HL-60/S4 treated with retinoic acid at 250 ng/mL for 4 days and 3 days (cell line): ENCODE measurements around the gene HPGDS.
"Not testable (repeated sequence)": the region's sequence is repeated elsewhere in the genome, so short reads cannot be mapped to it uniquely, and the experiment has no call there.

ENCODE experiments used
- in situ Hi-C: fragments of 300-500 bp; cut with MboI; formaldehyde crosslinking; loops from 2 replicates; pipeline ENCODE4 v1.7.0; 2022; ENCODE audit warnings: low sequenced_read_pairs

HPGDS gene

GRCh38 chr4:94342694-94343093 is at the start of gene HPGDS:
TSS of gene HPGDS (minus strand) at chr4:94342836. CDS start at chr4:94334629, 8,207 bp downstream.
- in situ Hi-C loops, result no loop called here

DNA sequence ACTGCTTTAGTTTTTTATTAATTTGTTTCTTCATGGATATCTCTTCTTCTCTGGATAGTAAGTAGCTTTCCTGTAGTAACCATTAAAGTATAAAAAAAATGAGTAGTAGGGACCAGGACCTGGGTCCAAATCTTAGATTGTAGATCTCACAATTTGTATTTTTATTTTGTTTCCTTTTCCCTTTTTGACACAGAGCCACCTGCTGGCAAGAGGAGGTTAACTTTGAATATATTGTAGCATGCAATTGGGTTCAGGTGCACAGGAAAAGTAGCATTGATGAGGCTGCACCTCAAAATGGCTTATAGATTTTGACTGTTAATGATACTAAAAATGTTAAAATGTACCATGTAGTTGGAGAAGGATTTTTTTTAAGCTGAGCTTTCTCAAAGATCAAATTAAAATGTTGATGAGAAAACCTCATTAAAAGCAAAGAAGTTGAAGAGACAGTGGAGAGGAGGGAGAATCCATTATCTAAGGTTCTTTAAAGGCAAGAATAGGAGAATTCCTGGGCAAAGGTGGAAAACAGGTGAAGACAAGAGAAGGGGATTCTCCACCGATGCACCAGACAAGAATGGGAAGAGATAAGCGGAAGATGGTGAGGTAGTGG is 48.3 kb upstream of the HPGDS start:
- in situ Hi-C loops, result no loop called here

DNA sequence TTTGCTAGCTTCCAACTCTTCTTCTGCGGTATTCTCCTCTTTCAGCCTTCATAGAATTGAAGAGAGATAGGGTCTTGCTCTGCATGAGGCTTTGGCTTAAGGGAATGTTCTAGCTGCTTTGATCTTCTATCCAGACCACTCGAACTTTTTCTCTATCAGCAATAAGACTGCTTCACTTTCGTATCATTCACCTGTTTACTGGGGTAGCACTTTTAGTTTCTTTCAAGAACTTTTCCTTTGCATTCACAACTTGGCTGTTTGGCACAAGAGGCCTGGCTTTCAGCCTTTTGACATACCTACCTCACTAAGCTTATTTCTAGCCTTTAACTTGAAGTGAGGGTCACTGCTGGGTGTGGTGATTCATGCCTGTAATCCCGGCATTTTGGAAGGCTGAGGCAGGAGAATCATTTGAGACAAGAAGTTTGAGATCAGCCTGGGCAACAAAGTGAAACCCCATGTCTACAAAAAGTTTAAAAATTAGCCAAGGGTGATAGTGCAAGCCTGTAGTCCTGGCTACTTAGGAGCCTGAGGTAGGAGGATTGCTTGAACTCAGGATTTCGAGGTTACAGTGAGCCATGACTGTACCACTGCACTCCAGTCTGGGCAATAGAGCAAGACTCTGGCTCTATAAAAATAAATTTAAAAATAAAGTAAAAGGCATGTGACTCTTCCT is 47.1 kb upstream of the HPGDS start:
- in situ Hi-C loops, result no loop called here

GRCh38 chr4:94387965-94388364 is 45.3 kb upstream of the HPGDS start:
- in situ Hi-C loops, result not testable (repeated sequence)

DNA sequence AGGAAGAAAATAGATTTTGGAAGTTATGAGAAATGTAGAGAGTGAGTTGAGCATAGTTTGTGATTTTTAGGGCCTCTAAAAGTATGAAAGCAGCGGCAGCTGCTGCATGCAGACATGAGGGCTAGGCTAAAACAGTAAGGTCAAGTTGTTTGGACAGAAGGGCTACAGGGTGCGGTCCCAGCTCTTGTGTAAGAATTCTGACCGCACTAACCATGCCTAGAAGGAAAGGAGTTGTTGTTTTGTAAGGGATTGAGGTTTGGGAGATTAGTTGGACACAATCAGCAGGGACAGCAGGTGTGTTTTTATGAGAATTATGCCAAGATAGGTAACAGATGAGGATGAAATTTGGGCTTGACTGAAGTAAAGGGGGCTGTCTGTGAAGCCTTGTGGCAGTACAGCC is 42.8 kb upstream of the HPGDS start:
- in situ Hi-C loops, result not testable (repeated sequence)

- in situ Hi-C loops, result not testable (repeated sequence)
These were observed 40.3 kb upstream of the HPGDS start for GRCh38 chr4:94382891-94383290.

GRCh38 chr4:94378047-94378446 is 35.4 kb upstream of the HPGDS start:
- in situ Hi-C loops, result no loop called here

DNA sequence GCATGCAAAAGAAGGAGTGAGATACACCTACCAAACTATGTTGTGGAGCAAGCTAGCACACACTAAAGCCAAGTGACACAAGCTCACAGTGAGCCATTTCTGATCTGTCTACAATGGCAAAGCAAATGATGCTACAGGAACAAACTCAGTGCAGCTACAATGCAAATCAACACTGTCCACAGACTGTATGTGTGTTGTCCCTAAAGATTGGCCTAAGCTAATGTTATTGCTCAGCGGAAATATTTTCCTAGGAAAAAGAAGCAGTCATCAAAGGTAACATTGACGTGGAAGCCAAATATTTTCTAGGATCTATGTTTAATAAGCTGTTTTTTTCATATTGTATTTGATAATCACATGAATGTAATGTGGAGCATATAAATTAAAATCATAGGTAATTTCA is 34.7 kb upstream of the HPGDS start:
- in situ Hi-C loops, result no loop called here

GRCh38 chr4:94375364-94375763 is 32.7 kb upstream of the HPGDS start:
- in situ Hi-C loops, result no loop called here

DNA sequence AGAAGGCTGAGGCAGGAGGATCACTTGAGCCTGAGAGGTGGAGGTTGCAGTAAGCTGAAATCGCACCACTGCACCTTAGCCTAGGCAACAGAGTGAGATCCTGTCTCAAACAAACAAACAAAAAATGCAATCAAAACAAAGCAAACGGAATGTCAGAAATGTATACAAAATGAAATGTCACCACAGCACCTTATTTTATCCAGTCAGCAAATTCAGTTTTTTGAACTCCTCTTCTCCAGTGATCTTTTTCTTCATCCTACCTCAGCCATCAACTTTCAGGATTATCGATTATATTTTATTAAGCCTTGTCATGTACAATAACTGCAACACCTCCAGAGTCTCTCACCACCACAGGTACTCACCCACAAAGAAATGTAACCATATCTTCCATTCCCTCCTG is 31.1 kb upstream of the HPGDS start:
- in situ Hi-C loops, result no loop called here

DNA sequence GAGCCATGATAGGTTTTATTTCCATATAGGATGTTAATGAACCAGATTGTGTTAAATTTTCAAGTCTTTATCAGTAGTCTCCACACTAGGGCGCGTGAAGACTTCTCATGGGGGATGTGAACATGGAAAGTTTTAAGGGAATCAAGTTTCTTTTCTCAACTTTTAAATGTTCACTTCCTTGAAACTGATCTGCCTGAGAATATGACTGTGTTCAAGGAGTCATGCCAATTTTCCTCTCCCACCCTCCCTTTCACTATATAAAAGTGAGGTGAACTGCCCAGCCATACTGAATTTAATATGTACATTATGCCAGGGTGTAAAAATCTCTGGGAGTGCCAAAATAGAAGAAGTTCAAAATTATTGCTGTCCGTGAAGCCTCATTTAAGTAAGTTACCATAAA is 30.4 kb upstream of the HPGDS start:
- in situ Hi-C loops, result no loop called here

DNA sequence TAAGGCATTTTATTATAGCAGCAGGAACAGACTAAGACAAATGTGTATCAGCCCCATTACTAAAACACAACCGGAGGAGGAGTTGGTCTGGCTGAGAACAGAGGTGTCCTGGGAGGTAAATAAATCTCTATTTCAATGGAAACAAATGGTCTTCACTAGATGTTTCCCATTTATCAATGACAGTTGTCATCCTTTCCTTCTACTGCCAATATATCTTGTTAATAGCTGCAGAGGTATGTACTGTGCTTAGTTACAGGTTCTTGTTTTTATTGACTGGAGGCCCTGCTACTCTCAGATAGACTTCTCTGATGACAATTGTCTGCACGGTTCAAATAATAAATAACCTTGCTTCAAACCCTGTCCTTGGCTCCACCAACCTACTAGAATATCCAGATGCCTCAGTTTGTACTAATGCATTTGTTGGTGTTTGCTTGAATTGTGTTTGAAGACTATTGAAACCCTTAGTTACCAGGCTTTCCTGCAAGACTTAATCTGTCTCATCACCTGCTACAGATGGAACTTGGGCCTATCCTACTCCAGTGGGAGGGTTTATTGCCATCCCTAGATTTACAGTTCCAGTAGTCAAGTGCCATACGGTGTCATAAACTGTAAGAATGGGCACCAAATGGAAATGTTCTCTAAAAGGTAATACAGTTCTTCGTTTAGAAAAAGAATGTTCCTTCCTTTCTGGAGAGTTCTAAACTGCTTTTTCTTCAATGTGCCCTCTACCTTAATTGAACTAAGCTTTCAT is 29.8 kb upstream of the HPGDS start:
- in situ Hi-C loops, result no loop called here

GRCh38 chr4:94371290-94371689 is 28.7 kb upstream of the HPGDS start:
- in situ Hi-C loops, result no loop called here

GRCh38 chr4:94370533-94371254 is 28.1 kb upstream of the HPGDS start:
- in situ Hi-C loops, result no loop called here

GRCh38 chr4:94369046-94369445 is 26.4 kb upstream of the HPGDS start:
- in situ Hi-C loops, result no loop called here

GRCh38 chr4:94368459-94368858 is 25.8 kb upstream of the HPGDS start:
- in situ Hi-C loops, result no loop called here

GRCh38 chr4:94365304-94365703 is 22.7 kb upstream of the HPGDS start:
- in situ Hi-C loops, result no loop called here

DNA sequence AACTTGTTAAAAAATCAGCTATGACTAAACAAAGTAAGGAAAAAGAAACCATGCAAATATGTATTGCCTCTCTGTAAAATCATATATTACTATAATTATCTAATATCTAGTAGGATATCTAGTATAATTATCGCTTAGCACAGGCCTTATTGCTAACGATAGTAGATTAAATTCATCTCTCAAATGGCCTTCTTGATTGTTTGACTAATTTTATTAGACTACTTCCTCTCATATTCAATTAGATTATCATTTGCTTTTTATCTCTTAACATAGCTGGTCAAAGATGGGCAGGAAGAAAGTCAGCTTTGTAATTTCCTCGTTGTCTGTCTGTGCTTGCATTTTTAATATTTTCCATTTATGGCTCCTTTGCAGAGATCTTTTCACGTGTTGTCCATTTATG is 21.9 kb upstream of the HPGDS start:
- in situ Hi-C loops, result no loop called here

GRCh38 chr4:94363136-94363655 is 20.6 kb upstream of the HPGDS start:
- in situ Hi-C loops, result no loop called here

- in situ Hi-C loops, result no loop called here
These were observed 17.2 kb upstream of the HPGDS start for GRCh38 chr4:94359838-94360237.

DNA sequence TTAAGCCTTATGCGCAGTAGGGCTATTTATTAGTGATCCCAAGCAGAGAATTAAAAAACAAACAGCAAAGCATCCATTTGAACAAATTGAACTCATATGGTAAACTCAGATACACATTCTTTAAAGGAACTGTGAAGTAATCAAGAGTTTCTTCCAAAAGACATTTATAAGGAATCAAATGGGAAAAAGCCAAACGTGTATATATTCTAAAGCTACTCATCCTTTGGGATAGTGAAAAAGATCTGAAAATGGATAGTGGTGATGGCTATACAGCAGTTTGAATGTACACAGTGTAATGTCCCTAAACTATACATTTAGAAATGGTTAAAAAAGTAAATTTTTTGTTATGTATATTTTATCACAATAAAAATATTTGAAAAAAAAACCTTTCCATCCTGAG is 16.6 kb upstream of the HPGDS start:
- in situ Hi-C loops, result no loop called here
